Astrocyte (in vitro differentiated cells and primary cell): Measurements from ENCODE around the gene DNAJC7. TPM values are rescaled to one million over a fixed set of nuclear protein-coding genes. Genes with fewer than 3 reads are reported as not detected.

ENCODE experiments used
- DNase-seq: peaks from one replicate; pipeline ENCODE4 v3.0.0-alpha.2; 2010; ENCODE audit warnings: low read depth
- FAIRE-seq: peaks from 2 replicates; lab custom pipeline; 2011; peaks lifted over from hg19 to GRCh38; lab: Jason Lieb, UNC
- H2AFZ ChIP-seq: 2 replicates; pipeline ENCODE4 v1.6.0; 2012; ENCODE audit warnings: low read depth, low read length, inconsistent platforms
- H3K27ac ChIP-seq: 2 replicates; pipeline ENCODE4 v1.5.1; 2011; ENCODE audit warnings: low read depth, low read length, inconsistent platforms
- H3K27me3 ChIP-seq: 2 replicates; pipeline ENCODE4 v1.6.0; 2011; ENCODE audit warnings: low read length, inconsistent platforms; ENCODE audit not compliant: insufficient read depth
- H3K36me3 ChIP-seq: 2 replicates; pipeline ENCODE4 v1.5.1; 2011; ENCODE audit warnings: low read length, inconsistent platforms; ENCODE audit not compliant: insufficient read depth
- H3K4me1 ChIP-seq: 2 replicates; pipeline ENCODE4 v1.5.1; 2011; ENCODE audit warnings: low read length, inconsistent platforms; ENCODE audit not compliant: insufficient read depth
- H3K4me2 ChIP-seq: 2 replicates; pipeline ENCODE4 v1.6.0; 2012; ENCODE audit warnings: low read length, inconsistent platforms
- H3K4me3 ChIP-seq: 2 replicates; pipeline ENCODE4 v1.5.1; 2011; ENCODE audit warnings: low read depth, mild to moderate bottlenecking, low read length, inconsistent platforms; ENCODE audit not compliant: insufficient read depth
- H3K79me2 ChIP-seq: 2 replicates; pipeline ENCODE4 v1.6.0; 2012; ENCODE audit warnings: mild to moderate bottlenecking, low read length, inconsistent platforms; ENCODE audit not compliant: insufficient read depth
- H3K9ac ChIP-seq: 2 replicates; pipeline ENCODE4 v1.6.0; 2012; ENCODE audit warnings: mild to moderate bottlenecking, low read length, inconsistent platforms
- H3K9me3 ChIP-seq: 2 replicates; pipeline ENCODE4 v1.5.1; 2012; ENCODE audit warnings: low read depth, mild to moderate bottlenecking, low read length, inconsistent platforms; ENCODE audit not compliant: insufficient read depth
- H4K20me1 ChIP-seq: 2 replicates; pipeline ENCODE4 v1.6.0; 2012; ENCODE audit warnings: low read length, inconsistent platforms; ENCODE audit not compliant: insufficient read depth
- H3K27ac Mint-ChIP-seq: one replicate; pipeline ENCODE4 v1.8.0; 2021; ENCODE audit warnings: mild to moderate bottlenecking, mixed read lengths; ENCODE audit not compliant: unreplicated experiment
- H3K27me3 Mint-ChIP-seq: one replicate; pipeline ENCODE4 v1.8.0; 2021; ENCODE audit warnings: low read depth, mixed read lengths; ENCODE audit not compliant: unreplicated experiment
- H3K36me3 Mint-ChIP-seq: one replicate; pipeline ENCODE4 v1.8.0; 2021; ENCODE audit warnings: low read depth, mixed read lengths; ENCODE audit not compliant: unreplicated experiment
- H3K4me1 Mint-ChIP-seq: one replicate; pipeline ENCODE4 v1.8.0; 2021; ENCODE audit warnings: low read depth, mixed read lengths; ENCODE audit not compliant: unreplicated experiment
- H3K4me3 Mint-ChIP-seq: one replicate; pipeline ENCODE4 v1.8.0; 2021; ENCODE audit warnings: mild to moderate bottlenecking, moderate library complexity, mixed read lengths; ENCODE audit not compliant: unreplicated experiment
- H3K9me3 Mint-ChIP-seq: one replicate; pipeline ENCODE4 v1.8.0; 2021; ENCODE audit warnings: mild to moderate bottlenecking, mixed read lengths; ENCODE audit not compliant: unreplicated experiment
- CTCF ChIP-seq: IDR thresholded peaks from 2 replicates; pipeline ENCODE4 v1.5.1; 2011; ENCODE audit warnings: low read depth, mild to moderate bottlenecking, inconsistent platforms, low read length, moderate library complexity; ENCODE audit not compliant: insufficient read depth
- EZH2 ChIP-seq: IDR thresholded peaks from 2 replicates; pipeline ENCODE4 v1.6.1; 2012; ENCODE audit warnings: mild to moderate bottlenecking, low read length, inconsistent platforms; ENCODE audit not compliant: insufficient read depth
- total RNA-seq: library from RNA; stranded (reverse); gene quantifications from 2 replicates; pipeline ENCODE4 v1.2.1, GENCODE V29; 2021

DNAJC7 gene
- total RNA-seq, 1 donor from 2014 or later, result 96.0 TPM

GRCh38 chr17:42059815-42060214 lies 42.6 kb upstream of the DNAJC7 start:
- no peak for TF ChIP-seq EZH2
- TF ChIP-seq CTCF, result no peak
- no peak overlapping the region for H2AFZ ChIP-seq
- no peaks in the 10 kb centered on the region for H4K20me1 ChIP-seq
- H3K9ac ChIP-seq, result no peak overlapping the region
- H3K4me1 Mint-ChIP-seq, result peaks cover 6% of the 10 kb centered on the region
- peaks cover 2% of the 10 kb centered on the region for H3K9me3 Mint-ChIP-seq
- no peak for FAIRE-seq
- H3K79me2 ChIP-seq, result no peaks in the 10 kb centered on the region
- no peaks in the 10 kb centered on the region for H3K4me1 ChIP-seq
- no peak for DNase-seq
- peaks cover 38% of the 10 kb centered on the region for H3K27me3 Mint-ChIP-seq
- no peak overlapping the region for H3K4me2 ChIP-seq
- H3K27me3 ChIP-seq, result peaks cover 6% of the 10 kb centered on the region
- H3K27ac Mint-ChIP-seq, result no peak overlapping the region
- H3K4me3 Mint-ChIP-seq, result no peak overlapping the region
- peaks cover 2% of the 10 kb centered on the region for H3K36me3 Mint-ChIP-seq
- H3K9me3 ChIP-seq, result no peaks in the 10 kb centered on the region
- no peaks in the 10 kb centered on the region for H3K36me3 ChIP-seq
- no peak overlapping the region for H3K27ac ChIP-seq
- H3K4me3 ChIP-seq, result no peak overlapping the region

GRCh38 chr17:42058063-42058462 lies 40.8 kb upstream of the DNAJC7 start:
- Mint-ChIP-seq H3K4me1 (peaks cover 2% of the 10 kb centered on the region), H3K4me3 (no peak overlapping the region), H3K9me3 (no peaks in the 10 kb centered on the region), H3K27me3 (peaks cover 47% of the 10 kb centered on the region), H3K36me3 (peaks cover 2% of the 10 kb centered on the region), H3K27ac (no peak overlapping the region)
- Histone ChIP-seq H3K36me3 (no peaks in the 10 kb centered on the region), H3K9ac (no peak overlapping the region), H4K20me1 (no peaks in the 10 kb centered on the region), H3K4me2 (no peak overlapping the region), H3K9me3 (no peaks in the 10 kb centered on the region), H3K27ac (no peak overlapping the region), H3K4me1 (no peaks in the 10 kb centered on the region), H3K4me3 (no peak overlapping the region), H3K79me2 (no peaks in the 10 kb centered on the region), H3K27me3 (peaks cover 19% of the 10 kb centered on the region), H2AFZ (no peak overlapping the region)
- FAIRE-seq, result no peak
- TF ChIP-seq CTCF, result no peak
- no peak for TF ChIP-seq EZH2
- DNase-seq, result no peak

- FAIRE-seq (no peak), DNase-seq (no peak)
- Histone ChIP-seq H3K9ac (no peak overlapping the region), H3K27ac (no peak overlapping the region), H3K9me3 (no peaks in the 10 kb centered on the region), H2AFZ (no peak overlapping the region), H3K36me3 (no peaks in the 10 kb centered on the region), H3K4me2 (no peak overlapping the region), H3K27me3 (peaks cover 29% of the 10 kb centered on the region), H3K79me2 (no peaks in the 10 kb centered on the region), H3K4me1 (no peaks in the 10 kb centered on the region), H3K4me3 (no peak overlapping the region), H4K20me1 (no peaks in the 10 kb centered on the region)
- Mint-ChIP-seq H3K4me1 (peaks cover 2% of the 10 kb centered on the region), H3K4me3 (no peak overlapping the region), H3K9me3 (no peaks in the 10 kb centered on the region), H3K27ac (no peak overlapping the region), H3K36me3 (peaks cover 2% of the 10 kb centered on the region), H3K27me3 (peaks cover 52% of the 10 kb centered on the region)
- TF ChIP-seq CTCF (no peak), EZH2 (no peak)
Measured at GRCh38 chr17:42056635-42057034, 39.4 kb upstream of the DNAJC7 start.
